GM19043 (cell line): ENCODE data around the gene VPS8.
"Not testable (repeated sequence)": the region's sequence is repeated elsewhere in the genome, so short reads cannot be mapped to it uniquely, and the experiment has no call there.

ENCODE experiments used
- ATAC-seq: cut with Tn5 transposase; IDR thresholded peaks from one replicate; pipeline ENCODE4 v1.9.1; 2021; ENCODE audit warnings: low read depth; ENCODE audit not compliant: unreplicated experiment

The VPS8 gene

DNA sequence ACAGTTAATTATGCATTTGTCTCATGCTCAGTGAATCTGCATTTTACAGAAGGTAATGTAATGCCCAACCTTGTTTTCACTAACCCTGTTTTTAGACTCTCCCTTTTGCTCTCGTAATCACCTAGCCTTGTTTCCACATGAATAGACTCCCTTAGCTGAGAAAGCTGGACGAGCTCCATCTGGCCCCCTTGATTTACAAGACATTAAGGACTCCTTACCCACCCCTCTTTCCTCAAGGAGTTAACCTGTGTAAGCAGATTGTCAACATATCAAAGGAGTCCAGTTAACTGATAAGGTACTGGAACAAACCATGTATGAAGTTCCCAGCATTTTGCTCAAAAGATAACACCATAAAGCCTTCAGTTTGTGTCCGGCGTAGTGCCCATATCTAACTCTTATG lies 99.6 kb downstream of the VPS8 start:
- no peak for ATAC-seq

DNA sequence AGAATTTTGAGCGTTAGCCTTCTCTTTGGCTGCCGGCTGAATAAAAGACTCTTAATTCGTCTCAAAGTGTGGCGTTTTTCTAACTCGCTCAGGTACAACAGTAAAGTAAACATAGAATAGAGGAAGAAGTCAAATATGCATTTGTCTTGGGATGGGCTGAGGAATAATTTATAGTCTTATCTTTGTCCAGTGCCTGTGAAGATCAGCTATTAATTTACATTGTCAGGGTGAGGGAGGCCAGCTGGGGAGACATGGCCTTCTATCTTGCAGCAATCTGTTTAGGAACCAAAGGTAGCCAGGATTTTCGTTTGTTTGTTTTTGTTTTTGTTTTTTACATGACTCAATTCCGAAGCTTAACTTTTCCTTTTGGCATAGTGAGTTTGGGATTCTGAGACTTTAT lies 100.2 kb downstream of the VPS8 start:
- ATAC-seq: no peak

DNA sequence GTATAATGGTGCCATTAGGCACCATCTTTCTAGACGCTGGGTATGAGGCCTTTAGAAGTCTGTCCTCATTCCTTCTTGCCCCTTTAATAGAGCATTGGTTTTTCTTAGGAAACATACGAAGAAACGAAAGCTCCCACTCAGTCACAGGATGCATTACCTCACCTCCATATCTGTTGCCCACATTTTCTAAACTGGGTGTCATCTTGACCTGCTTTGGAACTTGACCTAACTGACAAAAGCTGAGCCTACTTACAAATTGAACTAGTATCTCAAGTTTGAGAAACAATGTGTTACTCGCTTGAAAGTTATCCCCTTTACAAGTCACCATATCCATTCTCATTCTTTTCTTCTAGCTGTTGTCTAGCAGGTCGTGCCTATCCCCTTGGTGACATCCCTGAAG lies 102.7 kb downstream of the VPS8 start:
- no peak for ATAC-seq

DNA sequence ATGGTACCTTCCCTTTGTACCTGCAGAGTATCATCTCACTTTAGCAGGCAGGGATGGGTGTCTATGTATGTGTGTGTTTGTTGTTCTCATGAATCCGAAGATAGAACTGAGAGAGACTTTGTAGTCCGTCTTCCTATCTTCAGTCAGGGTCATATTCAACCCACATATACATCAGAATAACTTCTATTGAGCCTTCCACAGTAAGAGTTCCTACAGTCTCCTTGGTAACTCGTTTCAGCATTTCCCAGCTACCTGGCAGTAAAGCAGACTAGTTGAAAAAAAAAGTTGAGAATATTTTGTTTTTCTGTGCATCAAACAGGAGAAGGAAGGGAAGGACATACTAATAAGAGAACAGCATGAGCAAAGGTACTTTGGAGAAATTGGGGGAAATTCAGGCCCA lies 106.8 kb downstream of the VPS8 start:
- ATAC-seq: no peak

DNA sequence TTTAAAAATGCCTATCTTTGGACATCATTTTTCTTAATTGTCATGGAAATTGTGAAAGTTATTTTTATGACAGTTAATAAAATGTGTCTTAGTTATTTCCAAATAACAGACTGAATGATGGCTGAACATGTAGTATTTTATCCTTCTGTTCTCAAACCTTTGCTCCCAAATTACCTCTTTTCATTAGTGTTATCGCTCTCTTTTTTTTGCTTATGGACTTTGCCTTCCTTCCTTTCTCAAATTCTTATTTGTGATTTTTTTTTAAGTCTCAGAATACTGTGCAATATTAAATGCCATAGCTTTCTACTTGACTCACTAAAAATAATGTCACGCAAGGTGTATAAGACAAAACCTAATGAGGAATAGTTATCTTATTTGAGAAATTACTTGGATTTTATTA lies 107.7 kb downstream of the VPS8 start:
- no peak for ATAC-seq

DNA sequence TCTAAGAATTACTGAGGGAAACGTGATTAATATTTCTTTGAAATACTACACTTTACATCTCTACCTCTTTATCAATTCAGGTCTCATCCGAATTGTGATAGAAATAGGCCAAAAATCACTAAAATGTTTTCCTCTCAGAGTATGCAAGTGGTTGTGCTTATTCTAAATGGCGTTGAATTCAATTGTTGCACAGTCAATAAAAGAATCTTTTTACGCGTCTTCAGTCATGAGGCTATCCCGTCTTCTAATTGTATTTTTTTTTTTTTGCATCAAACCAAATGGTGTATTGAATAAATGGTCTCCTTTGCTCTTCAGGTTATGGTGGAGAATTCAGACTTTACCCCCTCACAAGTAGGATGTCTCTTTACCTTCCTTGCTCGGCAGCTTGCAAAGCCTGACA lies 112.6 kb downstream of the VPS8 start:
- no peak for ATAC-seq

DNA sequence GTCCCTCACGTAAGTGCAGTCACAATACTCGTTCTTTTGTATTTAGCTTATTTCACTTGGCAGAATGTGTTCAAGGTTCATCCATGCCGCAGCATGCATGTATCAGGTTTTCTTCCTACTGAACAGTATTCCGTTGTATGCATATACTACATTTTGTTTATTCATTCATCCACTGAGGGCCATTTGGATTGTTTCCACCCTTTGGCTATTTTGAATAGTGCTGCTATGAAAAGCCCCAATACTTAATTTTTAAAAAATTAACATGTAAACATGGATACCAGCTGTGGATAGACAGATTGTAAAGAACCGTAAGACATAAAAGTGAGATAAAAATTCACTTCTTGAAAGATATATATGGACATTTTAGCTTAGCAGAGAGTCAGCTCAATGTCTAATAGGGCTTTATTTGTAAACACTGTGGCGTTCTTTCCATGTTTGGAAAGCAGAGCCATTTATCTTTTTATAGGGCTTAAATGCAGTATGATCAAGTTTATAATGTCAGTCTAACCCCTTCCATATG lies 115.9 kb downstream of the VPS8 start:
- ATAC-seq: no peak

DNA sequence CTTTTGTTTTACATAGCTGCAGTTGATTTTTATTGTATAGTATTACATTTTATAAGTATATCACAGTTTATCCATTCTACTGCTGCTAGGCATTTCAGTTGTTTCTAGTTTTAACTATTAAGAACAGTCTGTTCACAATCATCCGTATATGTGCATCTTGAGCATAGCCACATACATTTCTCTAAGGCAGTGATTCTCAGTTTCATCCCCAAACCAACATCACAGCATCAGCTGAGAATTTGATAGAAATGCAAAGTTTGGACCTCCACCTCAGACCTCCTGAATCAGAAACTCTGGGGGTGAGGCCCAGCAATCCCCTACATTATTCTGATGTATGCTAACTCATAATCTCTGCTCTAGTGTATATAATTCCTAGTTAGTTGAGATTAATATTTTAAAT lies 120.8 kb downstream of the VPS8 start:
- ATAC-seq: no peak

DNA sequence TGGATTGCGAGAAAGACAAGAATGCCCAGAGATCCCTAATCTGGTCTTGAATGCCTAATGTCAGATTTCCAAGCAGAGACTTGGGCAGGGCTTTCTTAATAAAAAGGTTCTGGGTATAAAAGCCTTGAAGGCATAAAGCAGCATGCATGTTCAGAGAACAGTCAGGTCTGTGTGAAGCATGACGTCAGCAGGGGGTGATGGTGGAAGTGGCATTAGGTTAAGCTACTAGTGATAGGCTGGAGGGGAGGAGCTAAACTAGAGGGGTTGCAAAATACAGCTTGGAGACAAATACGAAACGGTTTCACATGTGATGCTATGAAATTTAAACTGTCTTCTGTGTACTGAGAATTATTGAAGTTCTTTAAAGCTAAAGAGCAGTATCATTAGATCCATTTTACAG lies 125.6 kb downstream of the VPS8 start:
- no peak for ATAC-seq

DNA sequence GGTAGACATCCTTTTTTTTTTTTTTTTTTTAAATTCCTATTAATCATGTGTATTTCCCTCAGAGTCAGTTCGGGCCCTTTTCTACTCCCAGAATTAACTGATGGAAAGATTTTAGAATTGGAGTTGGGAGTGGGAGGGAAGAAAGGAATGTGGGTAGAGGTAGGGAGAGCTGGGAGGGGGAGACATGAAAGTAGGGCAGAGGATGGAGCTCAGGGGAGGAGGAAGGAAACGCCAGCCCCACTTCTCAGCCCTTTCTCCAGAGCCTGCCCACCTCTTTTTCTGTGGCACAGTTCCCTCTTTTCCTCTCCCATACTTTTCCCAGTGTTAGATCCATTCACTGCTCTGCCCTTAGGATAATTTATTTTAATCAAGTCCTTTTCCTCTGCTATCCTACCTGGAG lies 129.4 kb downstream of the VPS8 start:
- ATAC-seq: no peak

DNA sequence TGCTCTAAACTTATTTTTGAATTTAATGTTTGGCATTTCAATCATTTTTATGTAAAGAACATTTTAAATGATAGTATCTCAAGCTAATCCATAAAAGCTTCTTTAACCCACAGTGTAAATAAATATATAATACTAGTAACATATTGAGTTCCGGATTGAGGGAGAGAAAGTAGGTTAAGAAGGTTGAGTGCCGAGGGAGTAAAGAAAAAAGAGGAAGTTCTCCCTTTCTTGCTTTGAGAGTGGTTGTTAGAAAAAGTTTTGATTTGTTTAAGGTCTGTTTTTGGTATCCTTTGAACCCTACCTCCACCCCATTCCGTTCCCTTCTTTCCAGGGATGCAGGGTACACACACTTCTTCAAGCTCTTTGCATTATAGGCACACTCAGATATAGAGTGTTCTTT lies 130.8 kb downstream of the VPS8 start:
- ATAC-seq: no peak

DNA sequence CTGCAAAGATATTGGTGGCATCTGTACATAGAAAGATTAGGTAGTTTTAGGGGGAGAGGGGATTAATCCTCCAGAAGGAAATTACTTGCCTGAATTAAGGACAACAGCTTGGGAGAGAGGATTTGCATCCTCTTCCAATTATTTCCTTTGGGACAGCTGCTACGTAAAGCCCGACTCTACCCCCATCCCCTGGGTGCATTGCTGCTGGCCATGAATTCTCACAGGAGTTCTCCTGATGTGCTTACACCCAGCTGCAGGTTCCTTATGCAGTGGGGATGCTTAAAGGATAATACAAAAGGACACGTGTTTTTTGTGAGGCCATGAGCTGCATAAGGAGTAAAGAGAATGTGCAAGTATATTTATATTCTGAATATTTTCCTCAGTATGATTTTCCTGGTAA lies 132.3 kb downstream of the VPS8 start:
- no peak for ATAC-seq

DNA sequence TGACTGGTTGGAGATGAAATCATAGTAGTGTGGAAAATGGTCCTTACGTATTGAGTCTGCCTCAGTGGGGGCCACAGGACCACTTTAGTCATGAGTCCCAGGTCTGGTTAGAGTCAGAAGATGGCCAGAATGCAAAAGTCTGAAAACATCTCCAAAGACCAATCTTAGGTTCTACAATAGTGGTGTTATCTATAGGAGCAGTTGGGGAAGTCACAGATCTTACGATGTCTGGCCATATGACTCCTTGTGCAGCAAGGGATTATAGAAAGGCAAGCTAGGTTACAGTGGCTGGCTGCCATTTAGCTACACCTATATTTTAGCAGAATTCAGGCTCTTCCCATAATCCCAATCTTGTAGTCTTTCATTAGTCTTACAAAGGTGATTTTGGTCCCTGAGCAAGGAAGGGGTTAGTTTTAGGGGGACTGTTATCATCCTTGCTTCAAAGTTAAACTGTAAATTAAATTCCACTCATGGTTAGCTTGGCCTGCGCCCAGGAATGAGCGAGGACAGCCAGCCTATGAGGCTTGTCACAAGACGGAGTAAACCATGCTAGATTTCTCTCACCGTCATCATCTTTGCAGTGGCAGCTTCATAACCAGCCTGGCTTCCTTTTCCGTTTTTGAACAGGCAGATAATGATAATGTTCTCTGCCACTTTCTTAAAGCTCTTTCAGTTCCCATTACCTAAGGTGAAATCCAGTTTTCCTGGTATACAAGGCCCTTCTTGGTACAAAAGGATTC lies 134.1 kb downstream of the VPS8 start:
- no peak for ATAC-seq

DNA sequence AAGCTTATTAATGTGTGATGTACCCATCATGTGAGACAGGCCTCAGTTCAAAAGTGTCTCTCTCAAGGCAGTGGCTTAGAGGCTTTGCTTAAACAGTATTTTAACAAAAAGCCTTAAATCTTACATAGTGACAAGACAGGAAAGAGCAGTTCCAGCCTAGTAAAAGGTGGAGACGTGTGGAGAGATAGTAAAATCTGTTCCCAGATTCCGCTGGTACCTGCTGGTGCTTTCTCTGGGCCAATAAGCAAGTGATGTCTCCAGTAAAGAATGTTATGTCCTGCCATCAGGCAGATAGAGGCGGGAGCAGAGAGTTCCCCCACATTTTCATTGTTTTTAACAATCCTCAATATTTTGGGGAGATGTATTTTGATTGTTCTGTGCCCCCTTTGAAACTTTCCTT lies 135.0 kb downstream of the VPS8 start:
- no peak for ATAC-seq

DNA sequence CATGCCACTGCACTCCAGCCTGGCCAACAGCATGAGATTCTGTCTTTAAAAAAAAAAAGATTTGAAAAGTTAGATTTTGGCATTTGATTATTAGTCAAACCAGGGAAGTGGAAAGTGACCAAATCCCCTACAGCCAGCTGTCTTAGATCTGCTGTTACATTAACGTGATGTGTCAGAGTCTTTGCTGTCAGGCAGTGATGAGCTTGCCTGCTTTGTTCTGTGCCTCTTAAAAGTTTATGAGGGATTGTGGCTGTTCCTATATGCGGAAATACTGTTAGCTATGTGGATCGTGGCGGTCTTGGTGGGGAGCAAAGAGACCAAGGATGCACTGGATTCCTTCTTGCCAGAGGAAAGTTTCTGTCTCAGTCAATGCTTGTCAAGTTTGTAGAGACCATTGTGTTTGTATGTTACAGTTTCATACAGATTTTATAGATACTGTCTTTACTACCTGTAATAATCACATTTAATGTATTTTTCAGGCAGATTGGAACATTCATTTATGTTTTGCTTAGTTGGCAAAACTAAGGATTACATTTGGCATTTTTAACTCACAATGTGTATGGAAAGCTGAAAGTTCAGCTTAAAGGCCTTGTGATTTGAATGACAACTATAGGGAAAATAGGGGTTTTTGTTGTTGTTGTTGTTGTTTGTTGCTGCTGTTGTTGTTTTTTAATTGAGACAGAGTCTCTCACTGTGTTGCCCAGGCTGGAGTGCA lies 137.4 kb downstream of the VPS8 start:
- no peak for ATAC-seq

DNA sequence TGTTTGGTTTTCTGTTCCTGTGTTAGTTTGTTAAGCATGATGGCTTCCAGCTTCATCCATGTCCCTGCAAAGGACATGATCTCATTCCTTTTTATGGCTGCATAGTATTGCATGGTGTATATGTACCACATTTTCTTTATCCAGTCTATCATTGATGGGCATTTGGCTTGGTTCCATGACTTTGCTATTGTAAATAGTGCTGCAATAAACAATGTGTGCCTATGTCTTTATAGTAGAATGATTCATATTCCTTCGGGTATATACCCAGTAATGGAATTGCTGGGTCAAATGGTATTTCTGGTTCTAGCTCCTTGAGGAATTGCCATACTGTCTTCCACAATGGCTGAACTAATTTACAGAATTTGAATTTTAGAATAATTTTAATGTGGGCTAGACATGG lies 138.8 kb downstream of the VPS8 start:
- not testable (repeated sequence) for ATAC-seq

DNA sequence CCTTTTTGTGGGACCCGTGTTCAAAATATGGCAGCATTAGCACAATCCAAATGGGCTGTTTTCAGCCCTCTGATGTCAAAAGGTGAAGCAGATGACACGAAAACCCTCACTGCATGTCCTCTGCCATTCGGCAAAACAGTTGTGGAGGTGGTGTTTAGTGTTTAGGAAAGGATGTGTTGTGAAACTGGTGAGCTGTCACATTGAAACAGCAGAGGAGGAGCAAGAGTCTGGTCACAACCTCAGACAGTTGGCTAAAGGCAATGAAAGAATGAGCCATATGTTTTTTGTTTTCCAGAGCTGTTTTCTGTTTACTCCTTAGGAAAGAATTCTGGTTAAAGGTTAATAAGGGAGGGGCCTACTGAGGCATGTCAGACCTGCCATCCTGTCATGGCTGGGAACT lies 140.7 kb downstream of the VPS8 start:
- no peak for ATAC-seq

DNA sequence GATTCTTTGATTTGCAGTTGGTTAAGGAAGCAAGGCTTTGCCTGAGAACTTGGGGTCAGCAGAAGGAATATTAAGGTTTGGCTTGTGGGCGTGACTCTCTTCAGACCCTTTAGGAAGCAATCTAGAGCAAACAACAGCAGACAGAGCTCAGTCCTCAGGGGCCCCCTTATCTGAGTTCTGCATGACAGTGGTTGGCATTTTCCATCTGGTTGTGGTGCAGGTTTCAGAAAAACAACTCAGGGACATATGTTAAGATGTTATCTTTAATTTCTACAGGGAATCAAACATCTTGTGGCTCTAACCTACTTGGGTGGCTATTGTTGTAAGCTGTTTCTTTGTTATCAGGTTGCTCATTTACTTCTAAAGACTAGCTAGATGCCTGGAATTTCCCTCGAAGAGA lies 141.4 kb downstream of the VPS8 start:
- no peak for ATAC-seq

DNA sequence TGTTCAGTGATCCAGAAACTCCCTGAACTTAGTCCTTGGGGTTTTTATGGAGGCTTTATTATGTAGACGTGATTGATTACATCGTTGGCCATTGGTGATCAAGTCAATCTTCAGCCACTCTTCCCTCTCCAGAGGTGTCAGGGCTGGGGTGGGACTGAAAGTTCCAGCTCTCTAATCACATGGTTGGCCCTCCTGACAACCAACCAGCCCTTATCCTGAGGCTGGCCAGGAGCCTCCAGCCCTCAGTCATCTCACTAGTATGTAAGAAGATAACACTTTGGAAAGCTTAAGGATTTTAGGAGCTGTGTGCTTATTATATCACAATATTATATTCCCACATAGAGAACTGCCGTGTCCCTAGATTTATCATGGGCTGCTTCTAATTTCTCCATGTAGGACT lies 142.3 kb downstream of the VPS8 start:
- ATAC-seq: no peak

DNA sequence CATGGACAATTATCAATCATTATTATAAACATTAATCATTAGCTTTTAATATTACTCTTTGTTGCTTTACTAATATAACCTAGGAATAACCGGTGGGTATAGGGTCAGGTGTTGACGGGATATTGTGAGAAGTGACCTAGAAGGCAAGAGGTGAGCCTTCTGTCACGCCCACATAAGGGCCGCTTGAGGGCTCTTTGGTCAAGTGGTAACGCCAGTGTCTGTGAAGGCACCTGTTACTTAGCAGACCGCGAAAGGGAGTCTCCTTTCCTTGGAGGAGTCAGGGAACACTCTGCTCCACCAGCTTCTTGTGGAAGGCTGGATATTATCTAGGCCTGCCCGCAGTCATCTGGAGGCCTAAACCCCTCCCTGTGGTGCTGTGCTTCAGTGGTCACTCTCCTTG lies 142.9 kb downstream of the VPS8 start:
- not testable (repeated sequence) for ATAC-seq

DNA sequence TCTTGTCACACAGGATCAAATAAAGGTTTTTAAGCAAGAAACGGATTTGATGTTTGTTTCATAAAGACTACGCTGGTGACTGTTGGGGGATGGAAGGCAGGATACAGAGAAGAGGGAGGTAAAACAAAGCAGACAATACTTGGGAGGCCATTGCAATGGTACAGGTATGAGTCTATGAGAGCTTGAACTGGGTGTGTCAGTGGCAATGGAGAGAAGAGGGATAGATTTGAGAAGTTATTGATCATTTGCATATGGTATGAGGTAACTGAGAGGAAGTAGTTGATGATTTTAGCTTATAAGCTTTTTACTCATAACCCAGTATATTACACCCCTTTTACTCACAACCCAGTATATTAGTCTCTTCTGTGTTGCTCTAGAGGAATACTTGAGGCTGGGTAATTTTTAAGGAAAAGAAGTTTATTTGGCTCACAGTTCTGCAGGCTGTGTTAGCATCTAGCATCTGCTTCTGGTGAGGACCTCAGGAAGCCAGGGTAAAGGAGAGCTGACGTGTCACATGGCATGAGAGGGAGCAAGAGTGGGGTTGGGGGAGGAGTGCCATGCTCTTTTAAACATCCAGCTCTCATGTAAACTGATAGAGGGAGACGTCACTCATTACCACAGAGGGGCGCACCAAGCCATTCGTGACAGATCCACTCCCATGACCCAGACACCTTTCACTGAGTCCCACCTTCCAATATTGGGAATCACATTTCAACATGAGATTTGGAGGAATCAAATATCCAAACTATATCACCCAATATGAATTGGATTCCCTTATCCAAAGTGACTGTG lies 153.9 kb downstream of the VPS8 start:
- ATAC-seq: no peak
